SK-N-SH treated with all-trans-retinoic acid at 6 μM for 48 hours (cell line): ENCODE measurements around the gene CYBA.

Experiments
- ZFP30 ChIP-seq: fragments of 450-650 bp; formaldehyde crosslinking; IDR thresholded peaks from 2 replicates; pipeline ENCODE4 v1.5.0; 2022; ENCODE audit warnings: mild to moderate bottlenecking, moderate library complexity
- ZNF70 ChIP-seq: fragments of 450-650 bp; formaldehyde crosslinking; IDR thresholded peaks from 2 replicates; pipeline ENCODE4 v1.5.0; 2020; ENCODE audit warnings: mild to moderate bottlenecking, moderate library complexity

GRCh38 chr16:88617268-88618031, 33.4 kb downstream of the CYBA start:
- TF ChIP-seq ZNF70 (no peak), ZFP30 (CRISPR knock-in tag) (no peak)
